Fibroblast of lung (primary cell): ENCODE results near the gene CFAP92.

Experiments
- CTCF ChIP-seq, 2 donors: IDR thresholded peaks in 1 of 2; conservative IDR thresholded peaks in 1 of 2; 1 replicate in 1 of 2; 2 replicates in 1 of 2; pipeline ENCODE4 v1.5.1; 2011 to 2012; ENCODE audit warnings: low read length in 2 of 2, control low read depth in 1 of 2, inconsistent platforms in 1 of 2, low read depth in 1 of 2, mild to moderate bottlenecking in 1 of 2
- EZH2 ChIP-seq: IDR thresholded peaks from 2 replicates; pipeline ENCODE4 v1.5.1; 2012; ENCODE audit warnings: low read length, control low read depth, mild to moderate bottlenecking; ENCODE audit errors: missing control alignments

- TF ChIP-seq CTCF (conservative IDR thresholded peaks at IDR 0.05 in 1 of 2, IDR thresholded peaks at IDR 0.05 in 1 of 2; ENCODE audit: low read depth in 1 of 2, low read length in 2 of 2): no peak
- TF ChIP-seq EZH2: no peak
These were observed 988 bp upstream of the CFAP92 start for GRCh38 chr3:128994581-128995546.
